K562 (cell line): ENCODE measurements around the gene HYAL4. TPM values are rescaled to one million over a fixed set of nuclear protein-coding genes. Genes with fewer than 3 reads are reported as not detected.

Experiments
- ATAC-seq: fragments of 200-7000 bp; cut with Tn5 transposase; 3 replicates; pipeline ENCODE4 v1.9.1; 2020; ENCODE audit warnings: moderate library complexity
- BruUV-seq: library from RNA; stranded (reverse); fragments of 400-500 nt; replicated peaks from 2 replicates; lab custom pipeline; 2021; lab: Mats Ljungman, UMichigan
- CTCF ChIA-PET: fragments of 300-600 bp; formaldehyde crosslinking; extraction: SDS; loops from one replicate; lab custom pipeline; 2021; ENCODE audit warnings: low intra/inter-chr PET ratio; lab: Yijun Ruan, JAX
- POLR2A ChIA-PET: fragments of 300-600, 350-650 bp; sonication (Branson Sonifier 250); formaldehyde crosslinking; extraction: SDS; loops from one replicate; lab custom pipeline; 2021; ENCODE audit warnings: antibody characterized with exemption, inconsistent platforms; lab: Yijun Ruan, JAX
- DNase-seq, 4 experiments: peaks; one replicate each; pipeline versions ENCODE4 v3.0.0 to v3.0.0-alpha.2; 2011 to 2018; ENCODE audit warnings: low spot score in 3 of 4, mixed read lengths in 3 of 4; ENCODE audit errors: extremely low read depth in 1 of 4
- FAIRE-seq: peaks from 2 replicates; lab custom pipeline; 2011; peaks lifted over from hg19 to GRCh38; lab: Jason Lieb, UNC
- H2AFZ ChIP-seq: 2 replicates; pipeline ENCODE4 v1.6.0; 2011; ENCODE audit warnings: low read depth, low read length, control low read depth, inconsistent platforms
- H3K27ac ChIP-seq: fragments of 200-600 bp; 3 replicates; pipeline ENCODE4 v1.8.0; 2011; ENCODE audit warnings: low read depth, mild to moderate bottlenecking, control low read depth, inconsistent platforms, low read length, moderate library complexity, mixed read lengths; ENCODE audit errors: extremely low read depth
- H3K27me3 ChIP-seq, 2 experiments: fragments of 300-600 bp in 1 of 2; 2 replicates in 1 of 2; 3 replicates in 1 of 2; pipeline versions ENCODE4 v1.6.0 to v1.8.0; 2011; ENCODE audit warnings: inconsistent platforms in 2 of 2, low read length in 2 of 2, mild to moderate bottlenecking in 1 of 2, mixed read lengths in 1 of 2, moderate library complexity in 1 of 2; ENCODE audit not compliant: control insufficient read depth in 2 of 2, insufficient read depth in 2 of 2
- H3K36me3 ChIP-seq: fragments of 300-600 bp; 3 replicates; pipeline ENCODE4 v1.8.0; 2011; ENCODE audit warnings: mild to moderate bottlenecking, low read length, inconsistent platforms; ENCODE audit not compliant: control insufficient read depth, insufficient read depth
- H3K4me1 ChIP-seq, 2 experiments: fragments of 200-600 bp in 1 of 2; replicated peaks in 1 of 2; 2 replicates in 1 of 2; 3 replicates in 1 of 2; pipeline versions ENCODE4 v1.5.1 to v1.8.0; 2011; ENCODE audit warnings: inconsistent platforms in 2 of 2, low read length in 2 of 2, mild to moderate bottlenecking in 1 of 2, mixed read lengths in 1 of 2, moderate library complexity in 1 of 2; ENCODE audit not compliant: control insufficient read depth in 2 of 2, insufficient read depth in 2 of 2
- H3K4me2 ChIP-seq: 2 replicates; pipeline ENCODE4 v1.6.1; 2011; ENCODE audit warnings: low read length, control low read depth, inconsistent platforms, mixed read lengths; ENCODE audit not compliant: insufficient read depth
- H3K4me3 ChIP-seq: fragments of 200-600 bp; sonication (generic), shearing (Covaris generic); 2 replicates; pipeline ENCODE4 v1.5.1; 2016; ENCODE audit warnings: control low read depth, inconsistent platforms
- H3K79me2 ChIP-seq: fragments of 200-600 bp; 3 replicates; pipeline ENCODE4 v1.8.0; 2011; ENCODE audit warnings: low read length, inconsistent platforms; ENCODE audit not compliant: control insufficient read depth, insufficient read depth
- H3K9ac ChIP-seq, 2 experiments: 2 replicates each; pipeline versions ENCODE4 v1.6.0 to v1.6.1; 2011; ENCODE audit warnings: low read depth in 2 of 2, low read length in 2 of 2, control low read depth in 1 of 2, inconsistent platforms in 1 of 2, mild to moderate bottlenecking in 1 of 2, mixed read lengths in 1 of 2; ENCODE audit not compliant: insufficient read depth in 1 of 2
- H3K9me1 ChIP-seq: one replicate; pipeline ENCODE4 v1.6.0; 2011; ENCODE audit warnings: inconsistent platforms, mild to moderate bottlenecking, low read length, moderate library complexity; ENCODE audit not compliant: control insufficient read depth, insufficient read depth
- H3K9me3 ChIP-seq: replicated peaks from 2 replicates; pipeline ENCODE4 v1.5.1; 2011; ENCODE audit warnings: low read depth, low read length, inconsistent platforms; ENCODE audit not compliant: control insufficient read depth, insufficient read depth
- H4K20me1 ChIP-seq: replicated peaks from 2 replicates; pipeline ENCODE4 v1.6.1; 2011; ENCODE audit warnings: low read length, inconsistent platforms, mixed read lengths; ENCODE audit not compliant: control insufficient read depth, insufficient read depth
- EWSR1 ChIP-seq: fragments of 450-650 bp; IDR thresholded peaks from 2 replicates; pipeline ENCODE4 v1.6.1; 2018; ENCODE audit warnings: borderline replicate concordance, mild to moderate bottlenecking, low read depth, moderate library complexity; ENCODE audit not compliant: partially characterized antibody
- KHSRP ChIP-seq: fragments of 450-650 bp; IDR thresholded peaks from 2 replicates; pipeline ENCODE4 v1.6.1; 2017
- TBP ChIP-seq: optimal IDR thresholded peaks from 2 replicates; pipeline ENCODE3; 2011; ENCODE audit warnings: low read depth, low read length, improper control_type of control experiment
- TEAD2 ChIP-seq: fragments of 450-650 bp; IDR thresholded peaks from 2 replicates; pipeline ENCODE4 v1.6.1; 2016; ENCODE audit warnings: missing genetic modification characterization, control low read depth, missing compliant biosample characterization
- ZC3H8 ChIP-seq: fragments of 450-650 bp; IDR thresholded peaks from 2 replicates; pipeline ENCODE4 v1.6.1; 2017
- WGBS: fragments of 100-300 bp; shearing (Covaris generic); methylation state at CpG from one replicate; pipeline ENCODE4 v1.1.6; 2016; ENCODE audit warnings: low coverage, mixed read lengths; ENCODE audit not compliant: insufficient coverage; ENCODE audit errors: missing lambda C conversion rate; 5-methylcytosine and 5-hydroxymethylcytosine counted together
- in situ Hi-C: fragments of 300-500 bp; cut with MboI; formaldehyde crosslinking; loops from 4 replicates; pipeline ENCODE4 v1.15.0; 2018; ENCODE audit warnings: inconsistent platforms, mixed read lengths
- intact Hi-C: fragments of 100-400 bp; cut with micrococcal nuclease; formaldehyde crosslinking; loops from 2 replicates; pipeline ENCODE4 v1.14.2; 2022
- polyA plus RNA-seq, 8 experiments: library from polyadenylated mRNA; depleted of rRNA in 4 of 8; stranded (reverse) in 5 of 8; unstranded in 3 of 8; fragments of >200 nt; fragmentation: Nextera tagmentation in 2 of 8; fragmentation: Illumina TruSeq in 1 of 8; extraction: Ambion mirVana in 2 of 8; extraction: Trizol in 1 of 8; gene quantifications; 2 replicates each; pipeline versions ENCODE4 v1.2.1 to v1.2.3, GENCODE V29; 2011 to 2014; ENCODE audit warnings: inconsistent platforms in 1 of 8, missing spikeins in 1 of 8
- total RNA-seq, 7 experiments: library from RNA; depleted of rRNA in 6 of 7; stranded (reverse); fragments of >200 nt in 6 of 7; fragmentation: Illumina TruSeq in 2 of 7; extraction: Trizol in 2 of 7; gene quantifications; 2 replicates each; pipeline versions ENCODE4 v1.2.1 to v1.2.3, GENCODE V29; 2011 to 2021; ENCODE audit warnings: low replicate concordance in 1 of 7
- TF ChIP-seq, protein P1 (sequence below), 2 experiments: fragments of 450-650 bp; formaldehyde crosslinking in 1 of 2; IDR thresholded peaks; 2 replicates each; pipeline versions ENCODE4 v1.4.0 to v1.6.1; 2014 to 2020; ENCODE audit warnings: mild to moderate bottlenecking in 2 of 2, borderline replicate concordance in 1 of 2, low read depth in 1 of 2
- TF ChIP-seq, protein P2 (sequence below): fragments of 250-450 bp; sonication (Bioruptor Pico); IDR thresholded peaks from 2 replicates; pipeline ENCODE4 v1.9.0; 2021; ENCODE audit warnings: mild to moderate bottlenecking
- TF ChIP-seq, protein P3 (sequence below): fragments of 450-650 bp; IDR thresholded peaks from 2 replicates; pipeline ENCODE4 v1.6.1; 2016; ENCODE audit warnings: low read depth, mild to moderate bottlenecking, moderate library complexity

Gene HYAL4
- total and polyA plus RNA-seq, 9 of the 15 experiments (the other 6 are each of a cell fraction or from before 2014, with no cell fraction given), result not detected

DNA sequence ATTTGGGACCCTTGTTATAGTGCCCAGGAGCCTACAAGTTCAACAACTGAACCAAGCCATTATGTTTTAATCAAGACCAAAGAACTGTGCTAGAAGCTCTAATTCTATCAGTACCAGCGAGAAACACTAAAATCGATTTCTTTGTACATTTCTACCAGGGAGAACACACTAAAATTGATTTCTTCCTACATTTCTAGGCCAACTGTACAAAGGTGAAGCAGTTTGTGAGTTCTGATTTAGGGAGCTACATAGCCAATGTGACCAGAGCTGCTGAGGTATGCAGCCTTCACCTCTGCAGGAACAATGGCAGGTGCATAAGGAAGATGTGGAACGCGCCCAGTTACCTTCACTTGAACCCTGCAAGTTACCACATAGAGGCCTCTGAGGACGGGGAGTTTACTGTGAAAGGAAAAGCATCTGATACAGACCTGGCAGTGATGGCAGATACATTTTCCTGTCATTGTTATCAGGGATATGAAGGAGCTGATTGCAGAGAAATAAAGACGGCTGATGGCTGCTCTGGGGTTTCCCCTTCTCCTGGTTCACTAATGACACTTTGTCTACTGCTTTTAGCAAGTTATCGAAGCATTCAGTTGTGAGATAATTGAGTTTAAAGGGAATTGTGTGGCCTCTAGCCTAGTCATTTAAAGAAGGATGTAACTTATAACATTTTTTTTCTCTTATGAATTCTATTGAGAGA lies 31.7 kb downstream of the HYAL4 start:
- Histone ChIP-seq H3K9me1 (no peaks in the 10 kb centered on the region), H3K27ac (no peak overlapping the region), H3K9ac (no peak overlapping the region), H3K4me3 (no peak overlapping the region), H4K20me1 (no peaks in the 10 kb centered on the region), H3K9me3 (no peaks in the 10 kb centered on the region), H3K79me2 (no peaks in the 10 kb centered on the region), H3K27me3 (no peaks in the 10 kb centered on the region), H3K36me3 (no peaks in the 10 kb centered on the region), H2AFZ (no peak overlapping the region), H3K4me1 (no peaks in the 10 kb centered on the region), H3K4me2 (no peak overlapping the region)
- TF ChIP-seq, protein P1, sequence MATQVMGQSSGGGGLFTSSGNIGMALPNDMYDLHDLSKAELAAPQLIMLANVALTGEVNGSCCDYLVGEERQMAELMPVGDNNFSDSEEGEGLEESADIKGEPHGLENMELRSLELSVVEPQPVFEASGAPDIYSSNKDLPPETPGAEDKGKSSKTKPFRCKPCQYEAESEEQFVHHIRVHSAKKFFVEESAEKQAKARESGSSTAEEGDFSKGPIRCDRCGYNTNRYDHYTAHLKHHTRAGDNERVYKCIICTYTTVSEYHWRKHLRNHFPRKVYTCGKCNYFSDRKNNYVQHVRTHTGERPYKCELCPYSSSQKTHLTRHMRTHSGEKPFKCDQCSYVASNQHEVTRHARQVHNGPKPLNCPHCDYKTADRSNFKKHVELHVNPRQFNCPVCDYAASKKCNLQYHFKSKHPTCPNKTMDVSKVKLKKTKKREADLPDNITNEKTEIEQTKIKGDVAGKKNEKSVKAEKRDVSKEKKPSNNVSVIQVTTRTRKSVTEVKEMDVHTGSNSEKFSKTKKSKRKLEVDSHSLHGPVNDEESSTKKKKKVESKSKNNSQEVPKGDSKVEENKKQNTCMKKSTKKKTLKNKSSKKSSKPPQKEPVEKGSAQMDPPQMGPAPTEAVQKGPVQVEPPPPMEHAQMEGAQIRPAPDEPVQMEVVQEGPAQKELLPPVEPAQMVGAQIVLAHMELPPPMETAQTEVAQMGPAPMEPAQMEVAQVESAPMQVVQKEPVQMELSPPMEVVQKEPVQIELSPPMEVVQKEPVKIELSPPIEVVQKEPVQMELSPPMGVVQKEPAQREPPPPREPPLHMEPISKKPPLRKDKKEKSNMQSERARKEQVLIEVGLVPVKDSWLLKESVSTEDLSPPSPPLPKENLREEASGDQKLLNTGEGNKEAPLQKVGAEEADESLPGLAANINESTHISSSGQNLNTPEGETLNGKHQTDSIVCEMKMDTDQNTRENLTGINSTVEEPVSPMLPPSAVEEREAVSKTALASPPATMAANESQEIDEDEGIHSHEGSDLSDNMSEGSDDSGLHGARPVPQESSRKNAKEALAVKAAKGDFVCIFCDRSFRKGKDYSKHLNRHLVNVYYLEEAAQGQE (IDR thresholded peaks at IDR 0.05; ENCODE audit: borderline replicate concordance), result no peak
- TF ChIP-seq, protein P1 (CRISPR knock-in tag; IDR thresholded peaks at IDR 0.05; ENCODE audit: low read depth), result no peak
- TF ChIP-seq EWSR1 (no peak), KHSRP (no peak), TEAD2 (no peak), TBP (no peak), ZC3H8 (no peak)
- TF ChIP-seq, protein P2, sequence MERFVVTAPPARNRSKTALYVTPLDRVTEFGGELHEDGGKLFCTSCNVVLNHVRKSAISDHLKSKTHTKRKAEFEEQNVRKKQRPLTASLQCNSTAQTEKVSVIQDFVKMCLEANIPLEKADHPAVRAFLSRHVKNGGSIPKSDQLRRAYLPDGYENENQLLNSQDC (CRISPR knock-in tag), result no peak
- TF ChIP-seq, protein P3, sequence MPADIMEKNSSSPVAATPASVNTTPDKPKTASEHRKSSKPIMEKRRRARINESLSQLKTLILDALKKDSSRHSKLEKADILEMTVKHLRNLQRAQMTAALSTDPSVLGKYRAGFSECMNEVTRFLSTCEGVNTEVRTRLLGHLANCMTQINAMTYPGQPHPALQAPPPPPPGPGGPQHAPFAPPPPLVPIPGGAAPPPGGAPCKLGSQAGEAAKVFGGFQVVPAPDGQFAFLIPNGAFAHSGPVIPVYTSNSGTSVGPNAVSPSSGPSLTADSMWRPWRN, result no peak
- ChIA-PET POLR2A (no interaction called here), CTCF (no interaction called here)
- DNase-seq (no peak), FAIRE-seq (no peak), ATAC-seq (no peak)
- no TSS peak for BruUV-seq
- in situ Hi-C loops, result no loop called here
- intact Hi-C loops, result loop anchor here (10.0 kb wide), 1 partner anchor 978 kb away; no protein-coding TSS in a partner anchor
- WGBS, result under 1% methylated on average over 7 of the region's 7 CpGs
